SH-SY5Y (cell line): ENCODE data around the gene ADGRL2.

Source experiments
- GATA2 ChIP-seq: IDR thresholded peaks from 2 replicates; pipeline ENCODE4 v1.6.1; 2011; ENCODE audit warnings: mild to moderate bottlenecking, low read depth, low read length
- GATA3 ChIP-seq: IDR thresholded peaks from 2 replicates; pipeline ENCODE4 v1.6.1; 2011; ENCODE audit warnings: low read depth, mild to moderate bottlenecking, low read length, moderate library complexity

GRCh38 chr1:81936853-81937252, 136.1 kb downstream of the ADGRL2 start:
- TF ChIP-seq GATA2 (no peak), GATA3 (no peak)
